SK-N-SH (cell line): ENCODE results near the gene MYB. TPM values are rescaled to one million over a fixed set of nuclear protein-coding genes. Genes with fewer than 3 reads are reported as not detected.

Experiments
- CTCF ChIA-PET: fragments of 300-600, 350-600 bp; formaldehyde crosslinking; extraction: SDS; loops from one replicate; lab custom pipeline; 2021; lab: Yijun Ruan, JAX
- POLR2A ChIA-PET: fragments of 350-600 bp; sonication (Branson Sonifier 250); formaldehyde crosslinking; extraction: SDS; loops from one replicate; lab custom pipeline; 2020; ENCODE audit warnings: antibody characterized with exemption, inconsistent platforms; lab: Yijun Ruan, JAX
- DNase-seq: peaks from one replicate; pipeline ENCODE4 v3.0.0; 2012
- H2AFZ ChIP-seq: fragments of 200-600 bp; sonication (generic); 2 replicates; pipeline ENCODE4 v1.8.1; 2016; ENCODE audit warnings: antibody characterized with exemption, mild to moderate bottlenecking, low read depth
- H3F3A ChIP-seq: fragments of 200-600 bp; sonication (generic); replicated peaks from 2 replicates; pipeline ENCODE3; 2016; ENCODE audit warnings: antibody characterized with exemption, mild to moderate bottlenecking; ENCODE audit not compliant: insufficient read depth
- H3K27ac ChIP-seq, 2 experiments: fragments of 200-500 bp in 1 of 2; fragments of 200-600 bp in 1 of 2; sonication (Bioruptor generic) in 1 of 2; sonication (generic), shearing (Covaris generic) in 1 of 2; 2 replicates each; pipeline versions ENCODE4 v1.5.1 to v1.6.1; 2014 to 2016; ENCODE audit warnings: low read depth in 2 of 2, inconsistent platforms in 1 of 2, low read length in 1 of 2, mild to moderate bottlenecking in 1 of 2, mixed read lengths in 1 of 2
- H3K27me3 ChIP-seq: fragments of 200-600 bp; sonication (generic), shearing (Covaris generic); 2 replicates; pipeline ENCODE4 v1.6.1; 2016; ENCODE audit warnings: mixed run types; ENCODE audit not compliant: insufficient read depth
- H3K36me3 ChIP-seq, 2 experiments: fragments of 200-500 bp in 1 of 2; fragments of 200-600 bp in 1 of 2; sonication (Bioruptor generic) in 1 of 2; sonication (generic) in 1 of 2; replicated peaks in 1 of 2; 2 replicates each; pipeline versions ENCODE3 to v1.5.1; 2014 to 2016; ENCODE audit warnings: low read length in 1 of 2, mild to moderate bottlenecking in 1 of 2; ENCODE audit not compliant: insufficient read depth in 2 of 2, control insufficient read depth in 1 of 2
- H3K4me1 ChIP-seq, 2 experiments: fragments of 200-500 bp in 1 of 2; fragments of 200-600 bp in 1 of 2; sonication (Bioruptor generic) in 1 of 2; sonication (generic), shearing (Covaris generic) in 1 of 2; 2 replicates each; pipeline versions ENCODE4 v1.5.1 to v1.6.1; 2014 to 2016; ENCODE audit warnings: low read depth in 1 of 2, low read length in 1 of 2, mixed run types in 1 of 2; ENCODE audit not compliant: insufficient read depth in 2 of 2, control insufficient read depth in 1 of 2
- H3K4me2 ChIP-seq: fragments of 200-600 bp; sonication (generic), shearing (Covaris generic); 2 replicates; pipeline ENCODE4 v1.6.1; 2017; ENCODE audit warnings: mixed run types
- H3K4me3 ChIP-seq, 2 experiments: fragments of 200-500 bp in 1 of 2; fragments of 200-600 bp in 1 of 2; sonication (Bioruptor generic) in 1 of 2; sonication (generic), shearing (Covaris generic) in 1 of 2; 2 replicates each; pipeline versions ENCODE4 v1.5.1 to v1.8.1; 2014 to 2016; ENCODE audit warnings: low read depth in 2 of 2, inconsistent platforms in 1 of 2, low read length in 1 of 2, mild to moderate bottlenecking in 1 of 2, mixed read lengths in 1 of 2, moderate library complexity in 1 of 2
- H3K79me2 ChIP-seq: fragments of 200-600 bp; sonication (generic); 2 replicates; pipeline ENCODE4 v1.8.1; 2017; ENCODE audit warnings: mild to moderate bottlenecking; ENCODE audit not compliant: insufficient read depth
- H3K9ac ChIP-seq: fragments of 200-600 bp; sonication (generic); 2 replicates; pipeline ENCODE4 v1.6.1; 2017; ENCODE audit warnings: mixed run types
- H3K9me2 ChIP-seq: fragments of 200-600 bp; sonication (generic); 2 replicates; pipeline ENCODE4 v1.6.1; 2017; ENCODE audit warnings: mixed run types
- H3K9me3 ChIP-seq: fragments of 200-600 bp; sonication (generic); 2 replicates; pipeline ENCODE4 v1.6.1; 2017; ENCODE audit warnings: mixed run types, mild to moderate bottlenecking, moderate library complexity
- H4K20me1 ChIP-seq: fragments of 200-600 bp; sonication (generic); 2 replicates; pipeline ENCODE4 v1.6.1; 2017; ENCODE audit warnings: mild to moderate bottlenecking, mixed run types; ENCODE audit not compliant: insufficient read depth
- CHD2 ChIP-seq: fragments of 150-350 bp; IDR thresholded peaks from 2 replicates; pipeline ENCODE4 v1.6.1; 2018; ENCODE audit warnings: low read length; ENCODE audit not compliant: partially characterized antibody
- CTCF ChIP-seq: fragments of 200-600 bp; sonication (generic); IDR thresholded peaks from 2 replicates; pipeline ENCODE4 v1.6.1; 2017; ENCODE audit warnings: antibody characterized with exemption, mild to moderate bottlenecking, moderate library complexity
- EP300 ChIP-seq, 2 experiments: IDR thresholded peaks; 2 replicates each; pipeline versions ENCODE4 v1.4.0 to v1.6.1; 2012; ENCODE audit warnings: borderline replicate concordance in 1 of 2, low read depth in 1 of 2, low read length in 1 of 2
- EZH2phosphoT487 ChIP-seq: fragments of 200-600 bp; sonication (generic); IDR thresholded peaks from 2 replicates; pipeline ENCODE4 v1.6.1; 2017; ENCODE audit warnings: low read depth, mixed run types, mild to moderate bottlenecking, antibody characterized with exemption, moderate library complexity, borderline replicate concordance
- FOSL2 ChIP-seq: IDR thresholded peaks from 2 replicates; pipeline ENCODE4 v1.4.0; 2012; ENCODE audit warnings: low read depth, mild to moderate bottlenecking, moderate library complexity, borderline replicate concordance
- FOXJ3 ChIP-seq: sonication (generic); formaldehyde crosslinking; IDR thresholded peaks from 2 replicates; pipeline ENCODE4 v1.5.1; 2020; ENCODE audit warnings: mild to moderate bottlenecking, missing genetic modification reagents
- FOXM1 ChIP-seq: IDR thresholded peaks from 2 replicates; pipeline ENCODE4 v1.4.0; 2012; ENCODE audit warnings: low read depth, mild to moderate bottlenecking
- GATA2 ChIP-seq: sonication (generic); formaldehyde crosslinking; IDR thresholded peaks from 2 replicates; pipeline ENCODE4 v1.5.0; 2020; ENCODE audit warnings: mild to moderate bottlenecking, missing genetic modification reagents
- MEF2A ChIP-seq: IDR thresholded peaks from 2 replicates; pipeline ENCODE4 v1.4.0; 2012; ENCODE audit warnings: low read depth, borderline replicate concordance
- MXI1 ChIP-seq: IDR thresholded peaks from 2 replicates; pipeline ENCODE4 v1.6.1; 2012; ENCODE audit warnings: mild to moderate bottlenecking, low read depth, low read length, improper control_type of control experiment
- NFIC ChIP-seq: IDR thresholded peaks from 2 replicates; pipeline ENCODE4 v1.4.0; 2012; ENCODE audit warnings: borderline replicate concordance
- NRF1 ChIP-seq: IDR thresholded peaks from 2 replicates; pipeline ENCODE4 v1.6.1; 2012; ENCODE audit warnings: low read depth, mild to moderate bottlenecking, low read length
- POLR2AphosphoS5 ChIP-seq: IDR thresholded peaks from 2 replicates; pipeline ENCODE4 v1.6.1; 2012; ENCODE audit warnings: low read depth, low read length
- RAD21 ChIP-seq: IDR thresholded peaks from 2 replicates; pipeline ENCODE4 v1.6.1; 2012; ENCODE audit warnings: mild to moderate bottlenecking, low read length
- RCOR1 ChIP-seq: fragments of 150-350 bp; IDR thresholded peaks from 2 replicates; pipeline ENCODE4 v1.6.1; 2017; ENCODE audit warnings: antibody characterized with exemption, low read length
- RFX5 ChIP-seq: IDR thresholded peaks from 2 replicates; pipeline ENCODE4 v1.6.1; 2012; ENCODE audit warnings: mild to moderate bottlenecking, improper control_type of control experiment, low read length
- RXRA ChIP-seq: IDR thresholded peaks from 2 replicates; pipeline ENCODE4 v1.4.0; 2012; ENCODE audit warnings: low read depth, mild to moderate bottlenecking, borderline replicate concordance
- TAF1 ChIP-seq: IDR thresholded peaks from 2 replicates; pipeline ENCODE4 v1.6.1; 2012; ENCODE audit warnings: low read depth, mild to moderate bottlenecking, low read length, moderate library complexity, borderline replicate concordance
- WGBS: methylation state at CpG from one replicate; pipeline ENCODE4 v1.1.6; 2017; ENCODE audit warnings: low lambda C conversion rate; 5-methylcytosine and 5-hydroxymethylcytosine counted together
- polyA plus RNA-seq, 3 experiments: library from polyadenylated mRNA; depleted of rRNA; stranded (reverse); fragments of >200 nt; gene quantifications; 2 replicates each; pipeline ENCODE4 v1.2.3, GENCODE V29; 2012
- TF ChIP-seq, protein P1 (sequence below): fragments of 150-350 bp; IDR thresholded peaks from 2 replicates; pipeline ENCODE4 v1.6.1; 2017; ENCODE audit warnings: antibody characterized with exemption, low read length, low read depth, borderline replicate concordance
- TF ChIP-seq, protein P2 (sequence below): IDR thresholded peaks from 2 replicates; pipeline ENCODE4; 2012

MYB gene
- polyA plus RNA-seq, 1 of the 3 experiments (the other 2 are of a cell fraction): 0.85 TPM

DNA sequence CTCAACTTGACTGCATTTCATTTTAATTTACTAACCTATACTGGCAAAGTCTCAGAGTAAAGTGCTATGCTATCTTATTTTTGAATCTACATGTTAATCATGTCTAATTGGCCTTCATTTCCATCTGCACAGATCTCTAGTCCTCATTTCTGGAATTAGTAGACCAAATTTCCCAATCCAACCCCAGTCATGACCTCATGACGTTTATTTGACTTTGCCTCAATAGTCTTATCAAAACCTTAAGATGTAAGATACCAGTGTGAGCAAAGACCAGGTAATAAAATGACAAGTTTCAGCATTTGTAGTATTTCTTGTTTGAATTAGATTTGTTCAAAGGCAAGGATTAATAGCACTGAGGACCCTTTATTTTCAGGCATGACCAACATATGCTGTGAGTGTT lies 43.3 kb upstream of the MYB start:
- no peak overlapping the region for H3K27ac ChIP-seq
- WGBS: 46% methylated on average over 1 of the region's 1 CpG
- no peak for TF ChIP-seq FOSL2
- no peak overlapping the region for H3K9ac ChIP-seq
- H3K9me3 ChIP-seq: no peaks in the 10 kb centered on the region
- no peaks in the 10 kb centered on the region for H3K79me2 ChIP-seq
- no peaks in the 10 kb centered on the region for H4K20me1 ChIP-seq
- H3K27me3 ChIP-seq: no peaks in the 10 kb centered on the region
- no peak for DNase-seq
- ChIA-PET POLR2A (no interaction called here), CTCF (no interaction called here)
- no peaks in the 10 kb centered on the region for H3F3A ChIP-seq
- H3K9me2 ChIP-seq: no peaks in the 10 kb centered on the region
- H3K4me2 ChIP-seq: no peak overlapping the region
- no peaks in the 10 kb centered on the region for H3K4me1 ChIP-seq
- no peak overlapping the region for H3K4me3 ChIP-seq
- no peaks in the 10 kb centered on the region for H3K36me3 ChIP-seq
- H2AFZ ChIP-seq: no peak overlapping the region

GRCh38 chr6:135141182-135141581 lies 39.9 kb upstream of the MYB start:
- 56% methylated on average over 4 of the region's 4 CpGs for WGBS
- Histone ChIP-seq H4K20me1 (no peaks in the 10 kb centered on the region), H3K4me2 (no peak overlapping the region), H3K27me3 (no peaks in the 10 kb centered on the region), H3F3A (no peaks in the 10 kb centered on the region), H3K9me2 (no peaks in the 10 kb centered on the region), H2AFZ (no peak overlapping the region), H3K27ac (no peak overlapping the region), H3K79me2 (no peaks in the 10 kb centered on the region), H3K36me3 (no peaks in the 10 kb centered on the region), H3K4me1 (peaks cover 0 to 10% of the 10 kb centered on the region in 2 experiments; a peak in 1 of 4 replicates), H3K9ac (no peak overlapping the region), H3K9me3 (no peaks in the 10 kb centered on the region), H3K4me3 (no peak overlapping the region)
- no peak for DNase-seq
- ChIA-PET CTCF (interaction anchor here (2.7 kb wide), 1 partner anchor 282 kb away, joined by 13 read pairs; no protein-coding TSS in a partner anchor), POLR2A (no interaction called here)
- TF ChIP-seq EP300 (IDR thresholded peaks at IDR 0.05; ENCODE audit: borderline replicate concordance in 1 of 2, low read depth in 1 of 2, low read length in 1 of 2) (no peak), TAF1 (no peak), MXI1 (no peak), RFX5 (no peak), FOSL2 (no peak), FOXJ3 (no peak), CHD2 (no peak), RXRA (no peak), NFIC (no peak), GATA2 (no peak), POLR2AphosphoS5 (no peak), RAD21 (no peak), FOXM1 (no peak), NRF1 (no peak), RCOR1 (no peak), MEF2A (no peak), EZH2phosphoT487 (no peak), CTCF (no peak)
- TF ChIP-seq, protein P1, sequence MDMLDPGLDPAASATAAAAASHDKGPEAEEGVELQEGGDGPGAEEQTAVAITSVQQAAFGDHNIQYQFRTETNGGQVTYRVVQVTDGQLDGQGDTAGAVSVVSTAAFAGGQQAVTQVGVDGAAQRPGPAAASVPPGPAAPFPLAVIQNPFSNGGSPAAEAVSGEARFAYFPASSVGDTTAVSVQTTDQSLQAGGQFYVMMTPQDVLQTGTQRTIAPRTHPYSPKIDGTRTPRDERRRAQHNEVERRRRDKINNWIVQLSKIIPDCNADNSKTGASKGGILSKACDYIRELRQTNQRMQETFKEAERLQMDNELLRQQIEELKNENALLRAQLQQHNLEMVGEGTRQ: no peak
- TF ChIP-seq, protein P2, sequence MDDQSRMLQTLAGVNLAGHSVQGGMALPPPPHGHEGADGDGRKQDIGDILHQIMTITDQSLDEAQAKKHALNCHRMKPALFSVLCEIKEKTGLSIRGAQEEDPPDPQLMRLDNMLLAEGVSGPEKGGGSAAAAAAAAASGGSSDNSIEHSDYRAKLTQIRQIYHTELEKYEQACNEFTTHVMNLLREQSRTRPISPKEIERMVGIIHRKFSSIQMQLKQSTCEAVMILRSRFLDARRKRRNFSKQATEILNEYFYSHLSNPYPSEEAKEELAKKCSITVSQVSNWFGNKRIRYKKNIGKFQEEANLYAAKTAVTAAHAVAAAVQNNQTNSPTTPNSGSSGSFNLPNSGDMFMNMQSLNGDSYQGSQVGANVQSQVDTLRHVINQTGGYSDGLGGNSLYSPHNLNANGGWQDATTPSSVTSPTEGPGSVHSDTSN: no peak
